HG02852 (cell line): ENCODE data around the gene PRPF6.

Experiments used
- ATAC-seq: cut with Tn5 transposase; IDR thresholded peaks from one replicate; pipeline ENCODE4 v1.9.1; 2021; ENCODE audit warnings: mild to moderate bottlenecking, moderate library complexity; ENCODE audit not compliant: unreplicated experiment

PRPF6 gene

GRCh38 chr20:63980806-63981728 is at the start of gene PRPF6:
Gene PRPF6, plus strand, starts transcription at chr20:63981132. Its CDS starts 114 bp downstream, at chr20:63981246.
- peak; percentile 57 for ATAC-seq

GRCh38 chr20:63931735-63932134 is 49.2 kb upstream of the PRPF6 start:
- no peak for ATAC-seq

GRCh38 chr20:63932606-63933160 is 48.2 kb upstream of the PRPF6 start:
- ATAC-seq = no peak

- no peak for ATAC-seq
Observed at GRCh38 chr20:63933646-63934045, 47.3 kb upstream of the PRPF6 start.

GRCh38 chr20:63934271-63935068 is 46.5 kb upstream of the PRPF6 start:
- no peak for ATAC-seq

GRCh38 chr20:63935447-63935846 is 45.5 kb upstream of the PRPF6 start:
- no peak for ATAC-seq

GRCh38 chr20:63937596-63937995 is 43.3 kb upstream of the PRPF6 start:
- ATAC-seq = no peak

- ATAC-seq = no peak
Observed at GRCh38 chr20:63939061-63939935, 41.6 kb upstream of the PRPF6 start.

GRCh38 chr20:63940071-63940471 is 40.9 kb upstream of the PRPF6 start:
- no peak for ATAC-seq

- ATAC-seq = no peak
Observed at GRCh38 chr20:63940472-63941266, 40.3 kb upstream of the PRPF6 start.

- no peak for ATAC-seq
Observed at GRCh38 chr20:63941282-63942081, 39.5 kb upstream of the PRPF6 start.

- no peak for ATAC-seq
Observed at GRCh38 chr20:63942250-63942951, 38.5 kb upstream of the PRPF6 start.

- no peak for ATAC-seq
Observed at GRCh38 chr20:63942969-63943807, 37.7 kb upstream of the PRPF6 start.

GRCh38 chr20:63943808-63944077 is 37.2 kb upstream of the PRPF6 start:
- ATAC-seq = no peak

- no peak for ATAC-seq
Observed at GRCh38 chr20:63944078-63944941, 36.6 kb upstream of the PRPF6 start.

GRCh38 chr20:63945031-63945658 is 35.8 kb upstream of the PRPF6 start:
- no peak for ATAC-seq
